GM21528 (cell line): Measurements from ENCODE around the gene PABPN1L.
A peak's percentile ranks its signal among the peaks of the same experiment; 100 is the strongest.

Experiments used
- ATAC-seq: cut with Tn5 transposase; IDR thresholded peaks from one replicate; pipeline ENCODE4 v1.9.1; 2021; ENCODE audit warnings: mild to moderate bottlenecking, moderate library complexity; ENCODE audit not compliant: unreplicated experiment, low FRiP score

The PABPN1L gene

DNA sequence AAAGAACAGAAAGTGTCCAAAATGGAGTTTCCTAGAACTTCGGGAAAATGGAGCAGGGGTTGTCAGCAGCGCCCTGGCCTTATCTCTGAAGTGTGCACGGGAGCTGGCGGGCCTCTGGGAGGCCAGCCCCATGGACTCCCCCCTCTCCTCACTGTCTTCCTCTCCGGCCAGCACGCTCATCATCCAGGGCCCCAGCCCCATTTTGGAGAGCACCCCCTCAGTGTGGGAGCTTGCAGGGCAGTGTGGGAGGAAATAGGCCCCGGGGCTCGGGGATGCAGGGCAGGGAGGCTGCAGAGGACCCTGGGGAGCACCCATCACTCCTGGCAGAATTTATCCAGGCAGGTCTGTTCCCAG is 4.9 kb upstream of the PABPN1L start:
- no peak for ATAC-seq

DNA sequence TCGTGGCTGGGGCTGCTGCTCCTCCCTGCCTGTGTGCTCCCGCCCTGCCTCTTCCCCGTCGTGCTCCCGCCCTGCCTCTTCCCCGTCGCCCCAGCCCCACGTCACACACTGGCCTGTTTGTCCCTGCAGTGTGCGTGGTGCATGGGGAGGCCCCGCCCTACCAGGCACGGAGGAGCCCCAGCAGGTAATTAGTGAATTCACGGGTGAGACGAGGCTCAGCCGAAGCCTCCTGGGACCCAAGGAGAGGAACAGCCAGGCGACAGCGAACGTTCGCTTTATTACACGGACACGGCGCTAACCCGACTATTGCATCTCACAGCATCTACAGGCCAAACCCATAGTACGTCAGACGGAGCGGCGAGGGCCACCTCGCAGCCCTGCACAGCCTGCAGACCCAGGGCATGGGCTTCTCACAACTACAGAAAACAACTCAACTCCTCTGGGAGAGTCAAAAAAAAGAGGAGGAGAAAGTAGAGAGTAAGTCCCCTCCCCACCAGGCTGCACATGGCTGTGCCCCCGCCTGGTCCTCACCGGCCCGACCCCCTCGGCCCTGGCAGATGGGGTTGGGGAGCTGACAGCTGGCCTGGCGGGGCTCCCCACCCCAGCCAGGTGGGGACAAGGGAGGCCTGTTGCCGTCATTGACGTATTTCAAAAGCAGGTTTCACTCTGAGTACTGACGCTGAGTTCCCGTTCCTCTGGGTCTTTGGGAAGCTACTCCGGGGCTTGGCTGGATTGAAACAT is 4.3 kb upstream of the PABPN1L start:
- ATAC-seq = no peak

GRCh38 chr16:88869673-88869980 is 3.2 kb upstream of the PABPN1L start:
- ATAC-seq = no peak

GRCh38 chr16:88868974-88869672 is 2.7 kb upstream of the PABPN1L start:
- no peak for ATAC-seq

DNA sequence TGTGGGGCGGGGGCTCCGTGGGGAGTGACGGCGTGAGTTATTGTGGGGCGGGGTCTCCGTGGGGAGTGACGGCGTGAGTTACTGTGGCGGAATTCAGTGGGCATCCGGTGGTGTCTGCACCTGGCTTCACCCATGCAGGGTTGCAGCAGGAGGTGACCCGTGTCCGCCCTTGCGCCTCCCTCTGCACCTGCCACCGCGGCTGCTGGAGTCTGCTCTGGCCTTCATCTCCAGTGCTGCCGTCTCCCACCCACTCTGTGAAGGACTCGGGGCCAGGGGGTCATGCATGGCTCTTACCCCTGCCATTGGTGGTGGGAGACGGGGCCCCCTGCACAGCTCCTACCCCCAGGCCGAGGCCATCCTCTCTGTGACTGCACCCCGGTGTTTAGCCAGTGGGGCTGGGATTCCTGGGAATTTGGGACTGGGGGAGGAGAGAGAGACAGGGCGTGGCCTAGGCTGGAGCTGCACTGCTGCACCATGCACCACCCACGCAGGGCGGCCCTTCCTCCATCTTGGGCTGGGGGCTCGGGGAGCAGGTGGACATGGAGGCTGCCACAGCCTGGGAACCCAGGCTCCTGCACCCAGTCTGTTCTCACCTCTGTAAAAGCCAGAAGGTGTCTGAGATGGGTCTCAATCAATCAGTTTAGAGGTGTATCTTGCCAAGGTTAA is 1.3 kb upstream of the PABPN1L start:
- ATAC-seq = no peak

DNA sequence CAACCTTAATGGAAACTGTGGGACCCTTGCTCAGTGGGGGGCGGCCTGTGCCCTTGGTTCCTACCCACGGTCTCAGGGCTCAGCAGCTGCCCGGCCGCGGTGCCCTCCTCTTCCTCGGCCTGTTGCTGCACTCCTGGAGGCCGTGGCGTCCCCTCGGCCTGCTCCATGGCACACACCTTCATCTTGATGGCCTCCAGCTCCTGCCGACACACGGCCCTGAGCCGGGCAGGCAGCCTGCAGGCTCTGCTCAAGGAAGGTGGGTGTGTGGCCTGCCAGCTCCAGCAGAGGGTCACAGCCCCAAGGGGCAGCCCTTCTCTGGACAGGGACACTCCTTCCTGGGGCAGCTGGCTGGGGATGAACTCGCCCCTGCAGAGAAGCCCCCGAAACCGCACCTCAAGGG is 718 bp downstream of the PABPN1L start:
- no peak for ATAC-seq

DNA sequence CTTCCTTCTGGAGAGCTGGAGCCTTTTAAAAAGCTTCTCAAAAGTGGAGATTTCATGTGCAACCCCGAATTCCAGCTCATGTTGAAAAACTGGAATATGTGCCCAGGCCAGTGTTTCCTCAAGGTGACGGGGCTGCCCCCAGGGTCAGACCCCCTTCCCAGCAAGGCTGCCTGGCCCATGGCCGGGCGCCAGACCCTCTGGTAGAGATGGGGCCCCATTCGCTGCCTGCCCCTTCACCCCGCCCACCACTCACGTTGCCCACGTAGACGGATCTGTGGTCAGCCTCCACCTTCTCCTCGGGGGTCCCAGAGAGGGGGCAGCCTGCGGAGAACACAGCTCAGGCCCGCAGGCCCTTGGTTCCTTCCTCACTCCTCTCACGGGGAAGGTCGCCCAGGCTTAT is 1.1 kb downstream of the PABPN1L start:
- no peak for ATAC-seq

- ATAC-seq = no peak
These were observed 1.9 kb downstream of the PABPN1L start for GRCh38 chr16:88864521-88864920.

GRCh38 chr16:88864099-88864498 is 2.4 kb downstream of the PABPN1L start:
- ATAC-seq = no peak

DNA sequence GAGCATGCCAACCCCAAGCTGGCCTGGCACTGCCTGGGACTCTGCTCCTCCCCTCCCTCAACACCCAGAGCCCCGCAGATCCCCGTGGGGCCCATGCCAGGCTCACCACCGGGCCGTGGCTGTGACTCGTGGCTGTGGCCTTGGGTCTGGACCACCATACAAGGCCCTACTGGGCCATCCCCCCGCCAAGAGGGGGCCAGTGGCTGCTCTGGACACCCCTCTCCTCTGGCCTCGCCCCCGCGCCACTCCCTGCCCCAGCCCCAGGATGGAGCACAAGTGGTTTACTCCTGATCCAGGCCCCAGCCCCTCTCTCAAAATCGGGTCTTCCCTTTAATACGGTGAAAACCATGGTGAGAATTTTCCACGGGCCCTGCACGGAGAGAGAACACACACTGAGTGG is 3.0 kb downstream of the PABPN1L start:
- no peak for ATAC-seq

GRCh38 chr16:88862968-88863367 is 3.5 kb downstream of the PABPN1L start:
- ATAC-seq = no peak

- ATAC-seq = no peak
These were observed 5.1 kb downstream of the PABPN1L start for GRCh38 chr16:88861359-88861758.

DNA sequence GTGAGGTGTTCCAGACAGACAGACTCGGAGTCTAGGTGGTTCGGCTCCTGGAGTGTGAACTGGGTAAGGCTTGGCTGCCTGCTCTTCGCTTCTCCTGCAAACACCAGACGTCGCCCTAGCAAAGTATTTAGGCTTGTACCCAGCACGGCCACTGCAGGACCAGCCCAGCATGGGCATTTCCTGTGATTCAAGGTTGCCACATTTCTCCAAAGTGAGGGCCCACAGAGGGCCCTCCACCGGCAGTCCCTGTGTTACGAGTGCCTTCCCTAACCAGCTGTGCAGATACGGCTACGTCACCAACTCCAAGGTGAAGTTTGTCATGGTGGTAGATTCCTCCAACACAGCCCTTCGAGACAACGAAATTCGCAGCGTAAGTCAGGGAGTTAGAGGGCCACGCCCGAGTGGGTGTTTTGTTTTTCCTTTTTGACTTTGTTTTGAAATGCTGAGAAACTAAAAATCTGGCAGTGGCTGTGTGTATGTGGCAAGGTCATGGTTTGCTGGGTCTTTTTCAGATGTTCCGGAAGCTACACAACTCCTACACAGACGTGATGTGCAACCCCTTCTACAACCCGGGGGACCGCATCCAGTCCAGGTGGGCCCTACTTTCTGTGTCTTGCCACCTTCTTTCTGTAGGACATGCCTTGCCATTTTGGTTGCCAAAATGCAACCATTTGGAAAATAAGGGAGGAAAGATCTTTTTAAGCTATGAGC is 6.9 kb downstream of the PABPN1L start:
- no peak for ATAC-seq

DNA sequence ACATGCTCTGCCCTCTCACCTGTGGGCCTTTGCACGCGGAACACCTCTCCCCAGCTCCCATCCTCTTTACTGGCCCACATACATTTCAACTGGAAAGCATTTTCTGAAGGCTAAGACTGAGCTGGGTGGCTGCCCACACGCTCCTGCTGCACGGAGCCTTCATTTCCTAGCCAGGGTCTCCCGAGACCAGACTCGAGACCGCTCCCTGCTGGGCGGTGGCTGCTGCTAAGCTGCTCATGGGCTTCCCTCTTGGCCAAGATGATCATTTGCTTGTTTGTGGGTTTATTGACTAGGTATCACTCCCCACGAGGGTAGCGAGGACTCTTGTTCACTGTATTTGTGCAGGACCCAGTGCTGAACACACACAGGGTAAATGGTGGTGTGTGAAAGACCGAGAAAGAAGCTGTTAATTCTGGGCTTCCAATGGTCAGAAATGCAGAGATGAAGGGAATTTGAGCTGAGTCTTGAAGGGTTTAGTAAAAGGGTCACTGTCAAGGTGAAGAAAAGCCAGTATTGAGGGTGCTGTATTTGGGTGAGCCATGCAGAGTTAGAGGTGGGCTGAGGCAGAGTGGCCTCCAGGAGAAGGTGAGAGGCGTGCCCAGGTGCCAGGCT is 8.6 kb downstream of the PABPN1L start:
- ATAC-seq = peak; percentile 36

GRCh38 chr16:88856828-88857727 is 9.4 kb downstream of the PABPN1L start, which contains the start of the genes GALNS and TRAPPC2L:
Gene GALNS, minus strand, starts transcription at chr16:88856947. Its CDS starts 70 bp downstream, at chr16:88856877.
Gene TRAPPC2L, plus strand, starts transcription at chr16:88857127. Its CDS starts 24 bp downstream, at chr16:88857151.
- peak; percentile 68 for ATAC-seq

- ATAC-seq = peak; percentile 9
These were observed 10.2 kb downstream of the PABPN1L start for GRCh38 chr16:88856122-88856827.

- ATAC-seq = no peak
These were observed 10.7 kb downstream of the PABPN1L start for GRCh38 chr16:88855736-88856121.

GRCh38 chr16:88855176-88855575 is 11.3 kb downstream of the PABPN1L start:
- ATAC-seq = no peak
